Right cardiac atrium (tissue), 5 donors: Measurements from ENCODE around the gene NT5C3B. TPM values are rescaled to one million over a fixed set of nuclear protein-coding genes. Genes with fewer than 3 reads are reported as not detected.

Experiments used
- ATAC-seq, 2 donors: fragments of 200-7000 bp; cut with Tn5 transposase; one replicate each; pipeline versions ENCODE4 v1.8.0 to v1.9.1; 2020; ENCODE audit warnings: moderate library complexity in 2 of 2, mild to moderate bottlenecking in 1 of 2
- DNase-seq, 3 donors: peaks; one replicate each; pipeline ENCODE4 v3.0.0-alpha.2; 2020
- H3K27ac ChIP-seq: one replicate; pipeline ENCODE4 v1.5.1; 2013; ENCODE audit warnings: mild to moderate bottlenecking, low read length, control low read depth, moderate library complexity
- H3K27me3 ChIP-seq: one replicate; pipeline ENCODE4 v1.6.1; 2013; ENCODE audit not compliant: control insufficient read depth, insufficient read depth
- H3K4me1 ChIP-seq: one replicate; pipeline ENCODE4 v1.6.1; 2013; ENCODE audit warnings: low read length; ENCODE audit not compliant: control insufficient read depth, insufficient read depth
- H3K4me3 ChIP-seq: one replicate; pipeline ENCODE4 v1.5.1; 2013; ENCODE audit warnings: low read length, control low read depth
- H3K9me3 ChIP-seq: one replicate; pipeline ENCODE4 v1.6.1; 2013; ENCODE audit warnings: low read length; ENCODE audit not compliant: control insufficient read depth
- WGBS: extraction: QIAGEN DNeasy Blood & Tissue Kit; methylation state at CpG from one replicate; pipeline ENCODE4 v1.1.7; 2013; 5-methylcytosine and 5-hydroxymethylcytosine counted together
- intact Hi-C, 4 donors: fragments of 100-400 bp; cut with DNase I; formaldehyde crosslinking; loops; one replicate each; pipeline versions ENCODE4 v1.11.0 to v1.14.0; 2022 to 2023
- polyA plus RNA-seq: library from polyadenylated mRNA; stranded (reverse); fragments of 200-250 nt; gene quantifications from one replicate; pipeline ENCODE4 v1.2.3, GENCODE V29; 2013
- total RNA-seq, 4 donors: library from RNA; stranded (reverse); fragmentation: NEBNext Ultra II Directional; extraction: Animal tissue kit (Norgen Biotek cat#: 25700); gene quantifications; one replicate each; pipeline ENCODE4 v1.2.1, GENCODE V29; 2021
- donor health status: healthy with polysubstance abuse.
- donor health status: DM: no; HTN: yes; CAD: no.
- donor health status: DM: no; HTN: no; CAD: no.
- donor health status: DM: no; HTN: yes; CAD: no; lungs with severe emphysema.
- donor health status: DM: yes; HTN: yes; CAD: no.

The NT5C3B gene
- total and polyA plus RNA-seq, 5 donors, result 29.1 to 46.6 (median 34.8) TPM

DNA sequence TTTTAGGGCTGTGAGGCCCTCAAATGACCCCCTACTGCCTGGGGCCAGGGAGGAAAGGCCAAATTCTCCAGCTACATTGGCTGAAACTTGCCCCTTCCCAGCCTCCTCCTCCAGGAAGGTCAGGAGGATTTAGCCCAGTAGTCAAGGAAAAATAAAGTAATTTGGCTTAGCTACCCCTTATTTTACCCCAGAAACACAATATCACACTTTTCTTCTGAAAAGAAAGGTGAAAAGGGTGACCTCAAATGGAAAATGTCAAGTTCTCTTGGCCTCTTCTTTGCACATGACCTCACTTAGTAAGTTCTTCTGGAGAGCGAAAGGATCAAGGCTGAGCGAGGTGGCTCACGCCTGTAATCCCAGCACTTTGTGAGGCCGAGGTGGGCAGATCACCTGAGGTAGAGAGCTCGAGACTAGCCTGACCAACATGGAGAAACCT is 41.5 kb downstream of the NT5C3B start:
- Histone ChIP-seq H3K4me1 (peaks cover 20% of the 10 kb centered on the region), H3K27ac (peak overlapping the region; percentile 74), H3K9me3 (no peaks in the 10 kb centered on the region), H3K27me3 (no peaks in the 10 kb centered on the region), H3K4me3 (no peak overlapping the region)
- intact Hi-C loops, result no loop called here
- DNase-seq (no peak), ATAC-seq (no peak)
- 93% methylated on average over 5 of the region's 5 CpGs for WGBS

DNA sequence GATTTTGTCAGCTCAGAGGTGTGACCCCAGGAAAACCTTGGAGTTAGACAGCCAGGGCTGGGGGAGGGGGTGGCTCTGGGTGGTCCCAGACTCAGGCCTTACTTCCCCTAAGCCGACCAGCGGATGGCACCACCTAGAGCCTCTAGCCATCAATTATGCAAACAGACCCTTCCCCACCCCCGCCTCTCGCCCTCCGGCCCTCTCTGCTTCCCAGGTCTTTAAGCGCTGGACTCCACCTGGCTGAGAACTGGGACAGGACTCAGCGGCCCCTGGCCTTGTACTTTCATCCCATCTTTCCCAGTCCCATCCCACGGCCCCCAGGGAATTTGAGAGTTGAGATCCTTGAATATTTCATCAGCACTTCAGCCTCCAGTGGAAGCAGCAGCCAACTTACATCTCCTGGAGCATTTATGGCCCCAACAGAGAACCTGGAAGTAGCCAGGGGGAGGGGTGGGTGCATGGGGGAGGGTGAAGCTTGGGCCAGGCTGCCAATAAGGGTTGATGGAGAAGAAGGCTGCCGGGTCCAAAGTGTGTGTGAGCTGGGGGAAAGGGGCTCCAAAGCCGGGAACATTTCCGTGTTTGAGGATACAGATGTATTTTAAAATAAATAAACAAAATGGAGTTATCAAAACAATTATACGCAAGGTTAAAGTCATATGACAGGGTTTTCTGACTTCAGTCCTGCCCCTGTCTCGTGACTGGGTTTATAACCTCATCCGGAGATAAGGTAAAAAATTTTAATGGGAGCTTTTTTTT is 42.1 kb downstream of the NT5C3B start:
- Histone ChIP-seq H3K27me3 (no peaks in the 10 kb centered on the region), H3K27ac (peak overlapping the region; percentile 93), H3K4me3 (no peak overlapping the region), H3K9me3 (no peaks in the 10 kb centered on the region), H3K4me1 (peaks cover 23% of the 10 kb centered on the region)
- no peak for DNase-seq
- intact Hi-C loops, result no loop called here
- peak; percentile 5 to 17 for ATAC-seq
- WGBS, result 53% methylated on average over 14 of the region's 14 CpGs

DNA sequence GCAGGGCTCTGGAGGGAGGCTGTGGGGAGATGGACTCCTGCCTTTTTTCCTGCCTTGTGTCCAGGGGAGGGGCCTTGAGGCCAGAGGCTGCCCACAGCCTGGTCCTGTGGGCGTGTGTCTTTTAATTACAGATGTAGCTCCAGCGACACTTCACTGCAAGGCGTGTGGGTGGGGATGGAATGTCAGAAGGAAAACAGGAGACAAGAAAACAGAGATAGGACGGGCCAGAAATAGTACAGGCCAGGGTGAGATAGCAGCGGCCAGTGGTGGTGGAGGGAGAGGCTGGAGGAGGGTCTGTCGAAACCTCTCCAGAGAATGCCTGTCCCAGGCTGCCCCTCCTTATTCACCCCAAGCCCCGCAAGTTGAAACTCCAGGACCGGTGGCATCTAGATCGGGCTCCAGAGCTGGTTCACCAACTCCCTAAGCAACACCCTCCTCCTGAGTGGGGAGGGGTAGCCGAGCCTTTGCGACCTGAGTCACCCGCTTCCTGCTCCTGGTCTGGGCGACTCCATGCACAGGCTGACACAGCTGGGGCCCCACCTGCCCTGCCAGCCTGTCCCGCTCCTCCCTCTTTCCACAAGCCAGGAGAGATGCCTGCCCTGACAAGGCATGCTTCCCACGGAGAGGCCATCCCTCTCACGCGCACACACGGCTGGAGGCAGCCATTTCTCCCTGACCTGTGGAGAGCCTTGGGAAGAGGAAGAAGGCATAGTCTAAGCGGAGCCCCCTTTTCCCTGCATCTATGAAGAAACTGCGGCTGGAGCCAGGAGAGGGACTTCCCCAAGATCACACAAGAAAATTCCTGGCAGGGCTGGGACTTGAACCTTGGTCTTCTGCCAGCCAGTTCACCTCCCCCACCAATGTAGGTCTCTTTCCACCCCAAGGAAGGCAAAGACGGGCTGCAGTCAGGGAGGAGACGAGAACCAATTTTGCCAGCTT is 42.9 kb downstream of the NT5C3B start:
- Histone ChIP-seq H3K27ac (peak overlapping the region; percentile 93), H3K4me1 (peaks cover 23% of the 10 kb centered on the region), H3K4me3 (no peak overlapping the region), H3K27me3 (no peaks in the 10 kb centered on the region), H3K9me3 (no peaks in the 10 kb centered on the region)
- WGBS, result 21% methylated on average over 22 of the region's 22 CpGs
- DNase-seq (peak; percentile 69 to 88 (median 82)), ATAC-seq (peak; percentile 83 to 84)
- intact Hi-C loops, result no loop called here

DNA sequence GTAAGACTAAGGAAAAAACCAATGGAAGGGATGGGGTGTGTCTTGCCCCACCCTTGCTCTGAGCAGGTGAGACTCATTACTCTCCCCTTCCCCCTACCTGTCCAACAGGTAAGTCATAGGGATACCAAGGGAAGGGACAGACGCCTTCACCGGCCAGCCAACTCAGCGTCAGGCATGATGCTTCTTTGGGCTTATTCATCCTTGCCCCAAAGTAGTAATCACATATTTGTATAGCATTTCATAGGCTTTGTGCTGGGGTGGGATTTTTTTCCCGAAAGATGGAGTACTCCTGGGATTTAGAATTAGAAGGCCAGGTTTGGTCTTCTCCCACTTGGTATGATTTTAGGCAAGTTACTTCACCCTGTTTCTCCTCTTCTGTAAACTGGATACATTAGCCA is 49.0 kb downstream of the NT5C3B start:
- Histone ChIP-seq H3K9me3 (no peaks in the 10 kb centered on the region), H3K4me1 (peaks cover 23% of the 10 kb centered on the region), H3K4me3 (no peak overlapping the region), H3K27me3 (no peaks in the 10 kb centered on the region), H3K27ac (peak overlapping the region; percentile 10)
- intact Hi-C loops, result no loop called here
- DNase-seq (no peak), ATAC-seq (no peak)
- 43% methylated on average over 4 of the region's 4 CpGs for WGBS

DNA sequence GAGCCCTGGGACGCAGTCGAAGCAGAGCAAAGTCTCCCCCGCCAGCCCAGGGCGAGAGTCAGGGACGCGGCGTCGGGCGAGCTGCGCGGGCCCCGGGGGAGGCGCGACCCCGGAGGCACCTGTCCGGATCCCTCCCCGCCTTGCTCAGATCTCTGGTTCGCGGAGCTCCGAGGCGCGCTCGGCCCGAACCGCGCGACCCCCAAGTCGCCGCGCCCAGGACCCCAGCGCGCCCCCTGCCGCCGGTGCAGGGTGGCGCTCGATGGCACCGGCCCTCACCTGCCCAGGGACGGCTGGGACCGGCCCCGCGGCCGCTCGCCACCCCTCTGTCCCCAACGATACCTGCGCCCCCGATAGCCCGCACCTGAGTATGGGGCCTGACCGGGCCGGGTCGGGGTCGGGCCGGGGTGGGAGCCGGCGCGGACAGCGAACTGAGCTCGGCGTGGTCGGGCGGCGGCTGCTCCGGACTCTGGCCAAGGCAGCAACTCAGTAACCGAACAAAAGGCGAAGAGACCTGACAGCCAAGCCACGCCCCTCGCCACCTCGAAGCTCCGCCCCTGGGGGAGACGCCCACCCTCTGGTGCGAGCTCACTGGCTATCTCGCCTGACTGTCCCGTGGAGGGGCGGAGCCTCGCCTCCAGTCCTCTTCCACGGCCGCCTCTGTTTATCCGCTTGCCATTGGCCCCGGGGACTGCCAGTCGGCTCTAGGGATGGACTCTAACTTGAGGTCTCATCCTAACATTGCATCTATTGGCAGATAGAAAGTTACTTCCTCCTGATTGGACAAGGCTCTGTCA is 49.6 kb downstream of the NT5C3B start, which contains the start of gene JUP:
Gene JUP (minus strand): TSS at position 485 of the 794 bp plus-strand sequence. CDS start 14,857 bp downstream, outside the sequence.
- intact Hi-C loops, result no loop called here
- 1% methylated on average over 79 of the region's 79 CpGs for WGBS
- peak within 1 kb of the TSS; percentile 82 for H3K4me3 ChIP-seq
- ATAC-seq (peak; percentile 96), DNase-seq (peak; percentile 100)
- H3K4me1 ChIP-seq, result peaks cover 25% of the 10 kb centered on the region
- H3K27me3 ChIP-seq, result no peaks in the 10 kb centered on the region
- no peaks in the 10 kb centered on the region for H3K9me3 ChIP-seq
- H3K27ac ChIP-seq, result peak within 1 kb of the TSS; percentile 90

DNA sequence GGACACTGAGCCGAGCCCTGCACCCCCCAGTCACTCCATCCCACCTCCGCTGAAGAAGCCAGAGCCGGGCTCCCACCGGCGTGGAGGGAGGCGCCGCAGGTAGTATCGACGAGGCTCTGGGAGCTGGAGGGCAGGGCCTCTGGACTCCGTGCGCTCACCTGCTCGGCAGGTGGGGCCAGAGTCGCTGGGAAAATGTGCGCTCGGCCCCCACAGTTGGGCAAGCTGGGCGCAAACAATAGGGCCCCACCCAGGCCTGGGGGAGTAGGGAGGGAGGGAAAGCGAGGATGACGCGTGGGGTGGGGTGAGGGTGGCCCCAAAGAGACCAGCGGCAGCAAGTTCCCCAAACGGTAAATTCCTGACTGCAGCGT is 50.2 kb downstream of the NT5C3B start:
- peak overlapping the region; percentile 82 for H3K4me3 ChIP-seq
- peaks cover 28% of the 10 kb centered on the region for H3K4me1 ChIP-seq
- ATAC-seq (peak; percentile 2 to 7), DNase-seq (peak; percentile 67 to 81 (median 80))
- no peaks in the 10 kb centered on the region for H3K27me3 ChIP-seq
- WGBS, result under 1% methylated on average over 22 of the region's 22 CpGs
- intact Hi-C loops, result no loop called here
- H3K27ac ChIP-seq, result peak overlapping the region; percentile 90
- no peaks in the 10 kb centered on the region for H3K9me3 ChIP-seq

DNA sequence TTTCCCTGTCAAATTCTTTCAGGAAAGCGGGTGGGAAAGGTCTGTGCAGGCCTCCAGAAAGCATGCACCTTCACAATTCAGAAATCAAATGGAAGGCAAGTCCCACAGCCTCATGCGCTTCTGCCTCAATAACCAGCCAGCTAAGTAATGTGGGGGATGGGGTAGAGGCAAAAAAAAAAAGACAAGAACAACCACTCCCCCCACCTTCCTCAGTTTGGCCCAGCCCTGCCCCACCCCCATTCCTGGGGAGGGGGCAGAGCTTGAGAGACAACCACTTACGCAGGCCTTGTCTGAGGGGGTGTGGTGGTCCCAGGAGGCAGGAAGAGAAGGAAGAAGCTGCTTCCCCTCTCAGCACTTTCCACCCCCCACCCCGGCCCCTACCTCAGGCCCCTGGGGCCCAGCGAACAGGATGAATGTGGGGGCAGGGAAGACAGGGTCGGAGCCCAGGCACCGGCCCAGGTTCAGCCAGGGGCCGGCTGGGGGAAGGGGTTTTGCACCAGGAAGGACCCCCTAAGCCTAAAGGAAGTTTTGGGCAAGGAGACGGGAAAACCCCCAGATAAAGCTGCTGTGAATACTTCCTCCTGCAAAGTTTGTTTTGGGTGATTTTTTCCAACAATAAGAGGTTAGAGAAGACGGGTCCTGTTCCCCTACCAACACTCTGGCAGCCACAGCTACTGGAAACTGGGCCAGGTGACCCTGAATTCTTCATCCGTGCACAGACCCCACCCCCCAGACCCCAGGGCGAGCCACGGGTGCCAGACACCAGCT is 50.8 kb downstream of the NT5C3B start:
- intact Hi-C loops, result no loop called here

DNA sequence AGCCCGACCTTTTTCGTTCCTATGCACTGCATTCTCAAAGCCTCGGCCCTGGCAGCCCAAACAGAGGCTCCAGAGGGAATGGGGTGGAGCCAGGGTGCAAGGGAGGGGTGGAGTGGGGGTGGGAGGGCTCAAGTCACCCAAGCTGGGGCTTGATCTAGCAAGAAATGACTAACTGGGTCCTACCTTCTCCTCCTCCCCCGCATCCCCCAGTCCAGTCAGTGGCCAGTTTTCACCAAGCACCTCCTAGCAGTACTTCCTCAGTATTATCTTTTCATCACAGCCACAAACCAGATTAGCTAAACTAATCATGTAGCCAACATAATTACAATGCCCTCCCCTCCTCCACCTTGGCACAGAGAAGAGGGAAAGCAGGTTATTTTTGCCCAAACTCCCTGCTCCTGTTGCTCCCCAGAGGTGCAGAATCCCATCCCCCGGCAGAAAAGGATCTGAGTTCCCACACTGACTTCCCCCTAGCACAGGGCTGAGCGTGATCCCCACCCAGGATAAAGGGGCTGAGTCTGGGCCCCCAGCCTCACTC is 51.8 kb downstream of the NT5C3B start:
- Histone ChIP-seq H3K4me1 (peaks cover 30% of the 10 kb centered on the region), H3K27me3 (no peaks in the 10 kb centered on the region), H3K9me3 (no peaks in the 10 kb centered on the region), H3K27ac (peak overlapping the region; percentile 90), H3K4me3 (peak overlapping the region; percentile 82)
- 20% methylated on average over 6 of the region's 6 CpGs for WGBS
- ATAC-seq, result peak; percentile 15 to 22
- intact Hi-C loops, result no loop called here
- peak; percentile 57 to 83 (median 82) for DNase-seq

More for the DNA sequence above, 50.8 kb downstream of the NT5C3B start:
- ATAC-seq, result no peak
- no peaks in the 10 kb centered on the region for H3K27me3 ChIP-seq
- peak overlapping the region; percentile 82 for H3K4me3 ChIP-seq
- H3K4me1 ChIP-seq, result peaks cover 28% of the 10 kb centered on the region
- H3K9me3 ChIP-seq, result no peaks in the 10 kb centered on the region
- peak in 2 of 3 donors; percentile 73 to 76 for DNase-seq
- H3K27ac ChIP-seq, result peak overlapping the region; percentile 90
- 5% methylated on average over 13 of the region's 13 CpGs for whole genome bisulfite sequencing

DNA sequence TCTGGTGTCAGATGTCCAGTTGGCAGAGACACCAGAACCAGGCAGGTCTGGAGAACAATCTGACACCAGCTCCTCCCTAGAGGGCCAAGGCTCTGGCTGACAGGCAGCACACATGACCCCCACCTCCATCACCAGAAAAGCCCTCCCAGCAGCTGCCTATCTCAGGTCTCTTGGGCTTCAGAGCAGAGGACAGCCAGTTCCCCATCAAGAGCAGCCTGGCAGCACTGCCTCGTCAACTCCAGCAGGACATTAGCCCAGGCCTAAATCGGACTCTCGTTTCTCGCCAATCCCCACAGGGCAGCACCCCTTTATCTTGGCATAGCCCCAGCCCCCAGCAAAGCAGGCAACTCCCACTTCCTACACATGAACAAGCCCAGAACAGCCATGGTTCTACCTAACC is 53.9 kb downstream of the NT5C3B start:
- Histone ChIP-seq H3K9me3 (no peaks in the 10 kb centered on the region), H3K27ac (peak overlapping the region; percentile 96), H3K4me3 (no peak overlapping the region), H3K27me3 (no peaks in the 10 kb centered on the region), H3K4me1 (peaks cover 35% of the 10 kb centered on the region)
- 15% methylated on average over 4 of the region's 4 CpGs for WGBS
- intact Hi-C loops, result no loop called here
- ATAC-seq, result peak; percentile 33 to 66
- peak; percentile 84 to 93 (median 90) for DNase-seq
